ENCODE results near the gene STIM2.
A peak's percentile ranks its signal among the peaks of the same experiment; 100 is the strongest.

Gene STIM2

GRCh38 chr4:27048429-27049238 is 188.0 kb downstream of the STIM2 start:
- no peak overlapping the region for H2BK5ac ChIP-seq (ENCODE audit: low read length)
- no peak overlapping the region for H2BK15ac ChIP-seq (ENCODE audit: low read length)
- no peak overlapping the region for H3K4ac ChIP-seq (ENCODE audit: low read length)
- no peak overlapping the region for H3K9ac ChIP-seq (ENCODE audit: low read depth, low read length, poor library complexity)
- H3K14ac ChIP-seq (ENCODE audit: low read length), result no peak overlapping the region
- H3K79me1 ChIP-seq (ENCODE audit: low read depth, low read length), result no peaks in the 10 kb centered on the region
- no peak overlapping the region for H2AK5ac ChIP-seq (ENCODE audit: low read depth, low read length)
- no peak overlapping the region for H3K18ac ChIP-seq (ENCODE audit: low read length)
- no peak overlapping the region for H2BK120ac ChIP-seq (ENCODE audit: low read depth, low read length)
- no peak overlapping the region for H4K8ac ChIP-seq (ENCODE audit: low read depth, low read length)
- no peak overlapping the region for H2BK12ac ChIP-seq (ENCODE audit: low read length)
- H3K27me3 ChIP-seq (ENCODE audit: control insufficient read depth in 3 of 3, insufficient read depth in 3 of 3, low read depth in 1 of 3, low read length in 3 of 3), result peaks cover 0 to 4% (median 2%) of the 10 kb centered on the region in 3 experiments
- no peak overlapping the region for H4K91ac ChIP-seq (ENCODE audit: low read depth, low read length, poor library complexity)
- DNase-seq (ENCODE audit: low spot score), result peak; percentile 23
- no peak overlapping the region for H3K4me3 ChIP-seq (ENCODE audit: low read length in 2 of 2)
- H3K36me3 ChIP-seq (replicated peaks in 1 of 2; ENCODE audit: control insufficient read depth in 2 of 2, insufficient read depth in 2 of 2, low read length in 2 of 2), result no peaks in the 10 kb centered on the region
- H2AFZ ChIP-seq (ENCODE audit: low read length), result peak overlapping the region; percentile 75
- peaks cover 2 to 5% of the 10 kb centered on the region in 2 donors for H3K4me1 ChIP-seq (ENCODE audit: control insufficient read depth in 2 of 2, insufficient read depth in 1 of 2, low read depth in 1 of 2, low read length in 2 of 2)
- H3K23ac ChIP-seq (ENCODE audit: low read depth, low read length, poor library complexity), result no peak overlapping the region
- no peaks in the 10 kb centered on the region for H3K9me3 ChIP-seq (replicated peaks in 1 of 2; ENCODE audit: control insufficient read depth in 2 of 2, insufficient read depth in 1 of 2, low read depth in 1 of 2, low read length in 2 of 2)
- H3K4me2 ChIP-seq (ENCODE audit: insufficient read depth, low read length, poor library complexity, severe bottlenecking), result no peak overlapping the region
- H3K27ac ChIP-seq (replicated peaks; ENCODE audit: low read length), result no peak overlapping the region
- no CpG with 5 or more reads among the region's 19 CpGs for WGBS, 2 donors (ENCODE audit: extremely low coverage in 2 of 2, insufficient read length in 2 of 2, insufficient replicate concordance in 1 of 2)

- Histone ChIP-seq H4K91ac (ENCODE audit: low read depth, low read length, poor library complexity) (no peak overlapping the region), H3K18ac (ENCODE audit: low read length) (peak overlapping the region; percentile 50), H3K79me1 (ENCODE audit: low read depth, low read length) (no peaks in the 10 kb centered on the region), H3K4me2 (ENCODE audit: insufficient read depth, low read length, poor library complexity, severe bottlenecking) (no peak overlapping the region), H3K4me1 (ENCODE audit: control insufficient read depth in 2 of 2, insufficient read depth in 1 of 2, low read depth in 1 of 2, low read length in 2 of 2) (peaks cover 2 to 5% of the 10 kb centered on the region in 2 donors), H4K8ac (ENCODE audit: low read depth, low read length) (no peak overlapping the region), H3K23ac (ENCODE audit: low read depth, low read length, poor library complexity) (peak overlapping the region; percentile 32), H3K14ac (ENCODE audit: low read length) (no peak overlapping the region), H3K27me3 (ENCODE audit: control insufficient read depth in 3 of 3, insufficient read depth in 3 of 3, low read depth in 1 of 3, low read length in 3 of 3) (peaks cover 0 to 4% (median 2%) of the 10 kb centered on the region in 3 experiments), H2BK5ac (ENCODE audit: low read length) (no peak overlapping the region), H3K36me3 (replicated peaks in 1 of 2; ENCODE audit: control insufficient read depth in 2 of 2, insufficient read depth in 2 of 2, low read length in 2 of 2) (no peaks in the 10 kb centered on the region), H3K4me3 (ENCODE audit: low read length in 2 of 2) (no peak overlapping the region), H3K4ac (ENCODE audit: low read length) (no peak overlapping the region), H3K27ac (replicated peaks; ENCODE audit: low read length) (no peak overlapping the region), H2BK15ac (ENCODE audit: low read length) (no peak overlapping the region), H3K9ac (ENCODE audit: low read depth, low read length, poor library complexity) (no peak overlapping the region), H2BK12ac (ENCODE audit: low read length) (peak overlapping the region; percentile 69), H3K9me3 (replicated peaks in 1 of 2; ENCODE audit: control insufficient read depth in 2 of 2, insufficient read depth in 1 of 2, low read depth in 1 of 2, low read length in 2 of 2) (no peaks in the 10 kb centered on the region), H2AFZ (ENCODE audit: low read length) (no peak overlapping the region), H2AK5ac (ENCODE audit: low read depth, low read length) (peak overlapping the region; percentile 61), H2BK120ac (ENCODE audit: low read depth, low read length) (no peak overlapping the region)
- no peak for DNase-seq (ENCODE audit: low spot score)
- WGBS, 2 donors (ENCODE audit: extremely low coverage in 2 of 2, insufficient read length in 2 of 2, insufficient replicate concordance in 1 of 2), result no CpG with 5 or more reads among the region's 8 CpGs
Observed at GRCh38 chr4:27049239-27049829, 188.7 kb downstream of the STIM2 start.

GRCh38 chr4:27050731-27051130 is 190.1 kb downstream of the STIM2 start:
- H3K18ac ChIP-seq (ENCODE audit: low read length), result peak overlapping the region; percentile 44
- peaks cover 2 to 5% of the 10 kb centered on the region in 2 donors for H3K4me1 ChIP-seq (ENCODE audit: control insufficient read depth in 2 of 2, insufficient read depth in 1 of 2, low read depth in 1 of 2, low read length in 2 of 2)
- H3K4me3 ChIP-seq (ENCODE audit: low read length in 2 of 2), result no peak overlapping the region
- no peak overlapping the region for H2BK120ac ChIP-seq (ENCODE audit: low read depth, low read length)
- no peak overlapping the region for H3K27ac ChIP-seq (replicated peaks; ENCODE audit: low read length)
- peak overlapping the region; percentile 3 for H3K9ac ChIP-seq (ENCODE audit: low read depth, low read length, poor library complexity)
- peaks cover 0 to 4% (median 2%) of the 10 kb centered on the region in 3 experiments for H3K27me3 ChIP-seq (ENCODE audit: control insufficient read depth in 3 of 3, insufficient read depth in 3 of 3, low read depth in 1 of 3, low read length in 3 of 3)
- DNase-seq (ENCODE audit: low spot score), result no peak
- no peak overlapping the region for H3K4me2 ChIP-seq (ENCODE audit: insufficient read depth, low read length, poor library complexity, severe bottlenecking)
- H3K23ac ChIP-seq (ENCODE audit: low read depth, low read length, poor library complexity), result no peak overlapping the region
- H3K79me1 ChIP-seq (ENCODE audit: low read depth, low read length), result no peaks in the 10 kb centered on the region
- no peak overlapping the region for H3K14ac ChIP-seq (ENCODE audit: low read length)
- H2BK15ac ChIP-seq (ENCODE audit: low read length), result peak overlapping the region; percentile 53
- H4K8ac ChIP-seq (ENCODE audit: low read depth, low read length), result no peak overlapping the region
- H2BK12ac ChIP-seq (ENCODE audit: low read length), result no peak overlapping the region
- no peak overlapping the region for H3K4ac ChIP-seq (ENCODE audit: low read length)
- H3K36me3 ChIP-seq (replicated peaks in 1 of 2; ENCODE audit: control insufficient read depth in 2 of 2, insufficient read depth in 2 of 2, low read length in 2 of 2), result no peaks in the 10 kb centered on the region
- H2BK5ac ChIP-seq (ENCODE audit: low read length), result no peak overlapping the region
- no peak overlapping the region for H2AK5ac ChIP-seq (ENCODE audit: low read depth, low read length)
- H2AFZ ChIP-seq (ENCODE audit: low read length), result no peak overlapping the region
- WGBS, 2 donors (ENCODE audit: extremely low coverage in 2 of 2, insufficient read length in 2 of 2, insufficient replicate concordance in 1 of 2), result no CpG with 5 or more reads among the region's 3 CpGs
- H3K9me3 ChIP-seq (replicated peaks in 1 of 2; ENCODE audit: control insufficient read depth in 2 of 2, insufficient read depth in 1 of 2, low read depth in 1 of 2, low read length in 2 of 2), result no peaks in the 10 kb centered on the region
- H4K91ac ChIP-seq (ENCODE audit: low read depth, low read length, poor library complexity), result no peak overlapping the region

- no CpG with 5 or more reads among the region's 3 CpGs for WGBS, 2 donors (ENCODE audit: extremely low coverage in 2 of 2, insufficient read length in 2 of 2, insufficient replicate concordance in 1 of 2)
- no peaks in the 10 kb centered on the region for H3K4me1 ChIP-seq (ENCODE audit: control insufficient read depth in 2 of 2, insufficient read depth in 1 of 2, low read depth in 1 of 2, low read length in 2 of 2)
- DNase-seq (ENCODE audit: low spot score), result no peak
Observed at GRCh38 chr4:27055221-27055760, 194.7 kb downstream of the STIM2 start.

More at GRCh38 chr4:27055221-27055760, 194.7 kb downstream of the STIM2 start:
- Histone ChIP-seq H3K79me1 (ENCODE audit: low read depth, low read length) (no peaks in the 10 kb centered on the region), H2BK120ac (ENCODE audit: low read depth, low read length) (no peak overlapping the region), H2BK15ac (ENCODE audit: low read length) (no peak overlapping the region), H3K23ac (ENCODE audit: low read depth, low read length, poor library complexity) (no peak overlapping the region), H3K4me3 (ENCODE audit: low read length in 2 of 2) (no peak overlapping the region), H2AFZ (ENCODE audit: low read length) (no peak overlapping the region), H3K4me2 (ENCODE audit: insufficient read depth, low read length, poor library complexity, severe bottlenecking) (no peak overlapping the region), H3K36me3 (replicated peaks in 1 of 2; ENCODE audit: control insufficient read depth in 2 of 2, insufficient read depth in 2 of 2, low read length in 2 of 2) (no peaks in the 10 kb centered on the region), H2AK5ac (ENCODE audit: low read depth, low read length) (no peak overlapping the region), H3K9ac (ENCODE audit: low read depth, low read length, poor library complexity) (no peak overlapping the region), H3K14ac (ENCODE audit: low read length) (no peak overlapping the region), H3K27ac (replicated peaks; ENCODE audit: low read length) (no peak overlapping the region), H3K9me3 (replicated peaks in 1 of 2; ENCODE audit: control insufficient read depth in 2 of 2, insufficient read depth in 1 of 2, low read depth in 1 of 2, low read length in 2 of 2) (no peaks in the 10 kb centered on the region), H4K8ac (ENCODE audit: low read depth, low read length) (no peak overlapping the region), H4K91ac (ENCODE audit: low read depth, low read length, poor library complexity) (no peak overlapping the region), H3K18ac (ENCODE audit: low read length) (no peak overlapping the region), H3K27me3 (ENCODE audit: control insufficient read depth in 3 of 3, insufficient read depth in 3 of 3, low read depth in 1 of 3, low read length in 3 of 3) (no peaks in the 10 kb centered on the region), H2BK12ac (ENCODE audit: low read length) (no peak overlapping the region), H3K4ac (ENCODE audit: low read length) (no peak overlapping the region), H2BK5ac (ENCODE audit: low read length) (no peak overlapping the region)
